ENCODE results near the gene PRPF40A.

Gene PRPF40A

DNA sequence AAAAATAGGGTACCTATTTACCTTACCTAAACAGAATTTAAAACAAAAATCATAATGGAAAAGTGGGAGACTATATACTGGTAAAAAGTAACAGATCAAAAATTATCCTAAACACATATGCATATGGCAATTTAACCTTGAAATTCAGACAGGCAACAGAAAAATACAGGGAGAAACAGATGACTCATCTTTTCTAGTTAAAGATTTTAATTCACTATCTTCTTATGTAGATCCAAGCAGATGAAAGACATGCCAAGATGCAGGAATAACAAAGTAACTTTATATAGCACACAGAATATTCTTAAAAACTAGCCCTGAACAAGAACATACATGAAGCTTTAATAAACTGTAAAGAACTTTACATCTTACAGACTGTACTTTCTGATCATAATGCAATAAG is 30.9 kb downstream of the PRPF40A start:
- no peak overlapping the region for H2BK5ac ChIP-seq (ENCODE audit: low read depth, low read length, poor library complexity, severe bottlenecking)
- peaks cover 6% of the 10 kb centered on the region for H3K79me1 ChIP-seq (replicated peaks; ENCODE audit: low read length, poor library complexity, severe bottlenecking)
- H3K23ac ChIP-seq (ENCODE audit: low read length in 2 of 2) = no peak overlapping the region
- no peak overlapping the region for H3K4me2 ChIP-seq (ENCODE audit: low read length, poor library complexity, severe bottlenecking)
- H2BK15ac ChIP-seq (ENCODE audit: low read depth, poor library complexity, severe bottlenecking) = no peak overlapping the region
- no peak overlapping the region for H3K4me3 ChIP-seq (ENCODE audit: insufficient read depth in 1 of 2, low read depth in 1 of 2, low read length in 2 of 2)
- H3K36me3 ChIP-seq (ENCODE audit: control insufficient read depth in 1 of 2, insufficient read depth in 2 of 2, low read depth in 1 of 2, low read length in 2 of 2) = peaks cover 6 to 31% of the 10 kb centered on the region in 2 experiments
- no peak overlapping the region for H3K9ac ChIP-seq (ENCODE audit: low read length)
- no peak overlapping the region for H2BK12ac ChIP-seq (ENCODE audit: low read length in 2 of 2)
- no peaks in the 10 kb centered on the region for H3K27me3 ChIP-seq (ENCODE audit: control insufficient read depth in 1 of 2, insufficient read depth in 1 of 2, low read length in 2 of 2)
- no peak overlapping the region for H3K14ac ChIP-seq (ENCODE audit: low read length in 2 of 2)
- no peak overlapping the region for H3K27ac ChIP-seq (ENCODE audit: low read length, poor library complexity, severe bottlenecking)
- no peak overlapping the region for H3K18ac ChIP-seq (ENCODE audit: low read depth in 1 of 2, low read length in 2 of 2)
- no peak overlapping the region for H2AFZ ChIP-seq (ENCODE audit: low read depth, low read length)
- peaks cover 3% of the 10 kb centered on the region for H3K4me1 ChIP-seq (ENCODE audit: control insufficient read depth, insufficient read depth, low read depth, low read length)
- H3K9me3 ChIP-seq (ENCODE audit: control insufficient read depth, low read length) = no peaks in the 10 kb centered on the region
- no peak overlapping the region for H3K4ac ChIP-seq (ENCODE audit: low read depth in 1 of 2, low read length in 2 of 2)
- no peak for DNase-seq
- H4K8ac ChIP-seq (ENCODE audit: low read length) = no peak overlapping the region
- H4K91ac ChIP-seq (ENCODE audit: low read length) = no peak overlapping the region
- no peak overlapping the region for H2AK5ac ChIP-seq (ENCODE audit: low read length, severe bottlenecking)
- no peak overlapping the region for H2BK120ac ChIP-seq (ENCODE audit: low read depth, low read length)

DNA sequence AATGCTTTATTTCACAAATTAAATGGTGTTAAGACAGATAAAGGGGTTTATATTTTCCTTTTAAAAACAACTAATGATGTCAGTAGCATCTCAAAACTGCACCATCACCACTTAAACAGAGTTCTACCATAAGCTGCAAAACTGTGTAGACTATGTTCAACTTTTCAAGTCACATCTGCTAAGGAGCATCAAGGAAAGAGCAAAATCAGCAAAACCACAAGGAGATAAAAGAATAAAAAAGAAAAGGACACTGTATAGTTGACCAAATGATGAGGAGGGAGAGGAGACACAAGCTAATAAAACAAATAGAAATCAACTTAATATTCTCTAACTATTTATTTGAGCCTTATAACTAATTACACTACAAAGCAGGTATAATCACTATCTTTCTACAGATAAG is 33.9 kb downstream of the PRPF40A start:
- peaks cover 3% of the 10 kb centered on the region for H3K4me1 ChIP-seq (ENCODE audit: control insufficient read depth, insufficient read depth, low read depth, low read length)
- no peak overlapping the region for H3K4ac ChIP-seq (ENCODE audit: low read depth in 1 of 2, low read length in 2 of 2)
- H2BK5ac ChIP-seq (ENCODE audit: low read depth, low read length, poor library complexity, severe bottlenecking) = no peak overlapping the region
- peaks cover 7 to 44% of the 10 kb centered on the region in 2 experiments for H3K36me3 ChIP-seq (ENCODE audit: control insufficient read depth in 1 of 2, insufficient read depth in 2 of 2, low read depth in 1 of 2, low read length in 2 of 2)
- H2AFZ ChIP-seq (ENCODE audit: low read depth, low read length) = no peak overlapping the region
- no peak for DNase-seq
- no peak overlapping the region for H4K8ac ChIP-seq (ENCODE audit: low read length)
- H2AK5ac ChIP-seq (ENCODE audit: low read length, severe bottlenecking) = no peak overlapping the region
- H3K9me3 ChIP-seq (ENCODE audit: control insufficient read depth, low read length) = no peaks in the 10 kb centered on the region
- H2BK15ac ChIP-seq (ENCODE audit: low read depth, poor library complexity, severe bottlenecking) = no peak overlapping the region
- H3K18ac ChIP-seq (ENCODE audit: low read depth in 1 of 2, low read length in 2 of 2) = no peak overlapping the region
- no peak overlapping the region for H2BK120ac ChIP-seq (ENCODE audit: low read depth, low read length)
- H2BK12ac ChIP-seq (ENCODE audit: low read length in 2 of 2) = no peak overlapping the region
- H3K9ac ChIP-seq (ENCODE audit: low read length) = no peak overlapping the region
- H3K23ac ChIP-seq (ENCODE audit: low read length in 2 of 2) = no peak overlapping the region
- no peak overlapping the region for H3K14ac ChIP-seq (ENCODE audit: low read length in 2 of 2)
- H3K79me1 ChIP-seq (replicated peaks; ENCODE audit: low read length, poor library complexity, severe bottlenecking) = peaks cover 5% of the 10 kb centered on the region
- no peak overlapping the region for H3K4me3 ChIP-seq (ENCODE audit: insufficient read depth in 1 of 2, low read depth in 1 of 2, low read length in 2 of 2)
- H3K27ac ChIP-seq (ENCODE audit: low read length, poor library complexity, severe bottlenecking) = no peak overlapping the region
- no peak overlapping the region for H4K91ac ChIP-seq (ENCODE audit: low read length)
- no peak overlapping the region for H3K4me2 ChIP-seq (ENCODE audit: low read length, poor library complexity, severe bottlenecking)
- H3K27me3 ChIP-seq (ENCODE audit: control insufficient read depth in 1 of 2, insufficient read depth in 1 of 2, low read length in 2 of 2) = no peaks in the 10 kb centered on the region

DNA sequence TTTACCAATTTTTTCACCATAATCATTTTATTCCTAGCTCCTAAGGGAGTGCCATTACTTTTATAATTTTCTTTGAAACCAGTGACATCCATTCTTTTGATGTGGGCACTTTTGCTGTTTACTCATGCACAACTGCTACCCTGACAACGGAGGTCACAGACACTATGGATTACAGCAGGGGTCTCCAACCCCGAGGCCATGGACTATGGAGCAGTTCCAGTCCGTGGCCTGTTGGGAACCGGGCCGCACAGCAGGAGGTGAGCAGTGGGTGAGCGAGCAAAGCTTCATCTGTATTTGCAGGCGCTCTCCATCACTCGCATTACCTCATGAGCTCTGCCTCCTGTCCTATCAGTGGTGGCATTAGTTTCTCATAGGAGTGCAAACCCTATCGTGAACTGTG is 34.6 kb downstream of the PRPF40A start:
- Histone ChIP-seq H3K23ac (ENCODE audit: low read length in 2 of 2) (no peak overlapping the region), H2BK120ac (ENCODE audit: low read depth, low read length) (no peak overlapping the region)
- WGBS = over 99% methylated on average over 9 of the region's 9 CpGs

DNA sequence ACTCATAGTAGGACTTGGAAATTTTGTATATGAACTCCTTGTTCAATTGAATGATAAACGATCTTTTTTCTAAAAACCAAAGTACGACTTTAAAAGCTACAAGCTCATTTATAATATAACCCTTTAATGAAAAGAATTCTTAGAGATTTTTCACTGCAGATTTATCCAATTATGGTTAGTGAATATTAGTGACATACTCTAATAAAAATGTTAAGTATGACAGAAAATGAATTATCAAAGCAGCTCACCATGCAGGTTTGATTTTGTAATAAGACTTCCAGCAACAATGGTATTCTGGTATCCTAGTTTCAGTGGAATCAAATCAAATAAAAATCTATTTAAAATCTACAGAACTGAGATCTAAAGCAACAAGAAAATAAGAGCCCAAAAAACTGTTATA is 38.5 kb downstream of the PRPF40A start:
- Histone ChIP-seq H3K4me1 (ENCODE audit: control insufficient read depth, insufficient read depth, low read depth, low read length) (peaks cover 3% of the 10 kb centered on the region), H2AK5ac (ENCODE audit: low read length, severe bottlenecking) (no peak overlapping the region), H3K36me3 (ENCODE audit: control insufficient read depth in 1 of 2, insufficient read depth in 2 of 2, low read depth in 1 of 2, low read length in 2 of 2) (peaks cover 16 to 86% of the 10 kb centered on the region in 2 experiments), H3K4ac (ENCODE audit: low read depth in 1 of 2, low read length in 2 of 2) (no peak overlapping the region), H4K91ac (ENCODE audit: low read length) (no peak overlapping the region), H3K4me3 (ENCODE audit: insufficient read depth in 1 of 2, low read depth in 1 of 2, low read length in 2 of 2) (no peak overlapping the region), H2AFZ (ENCODE audit: low read depth, low read length) (no peak overlapping the region), H2BK12ac (ENCODE audit: low read length in 2 of 2) (no peak overlapping the region), H3K27ac (ENCODE audit: low read length, poor library complexity, severe bottlenecking) (no peak overlapping the region), H3K9me3 (ENCODE audit: control insufficient read depth, low read length) (no peaks in the 10 kb centered on the region), H4K8ac (ENCODE audit: low read length) (no peak overlapping the region), H2BK15ac (ENCODE audit: low read depth, poor library complexity, severe bottlenecking) (no peak overlapping the region), H3K79me1 (replicated peaks; ENCODE audit: low read length, poor library complexity, severe bottlenecking) (peaks cover 9% of the 10 kb centered on the region), H3K9ac (ENCODE audit: low read length) (no peak overlapping the region), H2BK120ac (ENCODE audit: low read depth, low read length) (no peak overlapping the region), H3K27me3 (ENCODE audit: control insufficient read depth in 1 of 2, insufficient read depth in 1 of 2, low read length in 2 of 2) (no peaks in the 10 kb centered on the region), H2BK5ac (ENCODE audit: low read depth, low read length, poor library complexity, severe bottlenecking) (no peak overlapping the region), H3K14ac (ENCODE audit: low read length in 2 of 2) (no peak overlapping the region), H3K23ac (ENCODE audit: low read length in 2 of 2) (no peak overlapping the region), H3K4me2 (ENCODE audit: low read length, poor library complexity, severe bottlenecking) (no peak overlapping the region), H3K18ac (ENCODE audit: low read depth in 1 of 2, low read length in 2 of 2) (no peak overlapping the region)
- DNase-seq = no peak
- WGBS = no CpG with 5 or more reads among the region's 2 CpGs

More for the DNA sequence above, 34.6 kb downstream of the PRPF40A start:
- Histone ChIP-seq H3K36me3 (ENCODE audit: control insufficient read depth in 1 of 2, insufficient read depth in 2 of 2, low read depth in 1 of 2, low read length in 2 of 2) (peaks cover 7 to 52% of the 10 kb centered on the region in 2 experiments), H2AFZ (ENCODE audit: low read depth, low read length) (no peak overlapping the region), H2BK15ac (ENCODE audit: low read depth, poor library complexity, severe bottlenecking) (no peak overlapping the region), H3K9me3 (ENCODE audit: control insufficient read depth, low read length) (no peaks in the 10 kb centered on the region), H3K27ac (ENCODE audit: low read length, poor library complexity, severe bottlenecking) (no peak overlapping the region), H4K91ac (ENCODE audit: low read length) (no peak overlapping the region), H2BK12ac (ENCODE audit: low read length in 2 of 2) (no peak overlapping the region), H3K4ac (ENCODE audit: low read depth in 1 of 2, low read length in 2 of 2) (no peak overlapping the region), H2BK5ac (ENCODE audit: low read depth, low read length, poor library complexity, severe bottlenecking) (no peak overlapping the region), H3K14ac (ENCODE audit: low read length in 2 of 2) (no peak overlapping the region), H4K8ac (ENCODE audit: low read length) (no peak overlapping the region), H3K18ac (ENCODE audit: low read depth in 1 of 2, low read length in 2 of 2) (no peak overlapping the region), H3K79me1 (replicated peaks; ENCODE audit: low read length, poor library complexity, severe bottlenecking) (peaks cover 5% of the 10 kb centered on the region), H3K27me3 (ENCODE audit: control insufficient read depth in 1 of 2, insufficient read depth in 1 of 2, low read length in 2 of 2) (no peaks in the 10 kb centered on the region), H3K4me2 (ENCODE audit: low read length, poor library complexity, severe bottlenecking) (no peak overlapping the region), H3K4me3 (ENCODE audit: insufficient read depth in 1 of 2, low read depth in 1 of 2, low read length in 2 of 2) (no peak overlapping the region), H2AK5ac (ENCODE audit: low read length, severe bottlenecking) (no peak overlapping the region), H3K9ac (ENCODE audit: low read length) (no peak overlapping the region), H3K4me1 (ENCODE audit: control insufficient read depth, insufficient read depth, low read depth, low read length) (peaks cover 3% of the 10 kb centered on the region)
- no peak for DNase-seq
